CD4-positive, alpha-beta T cell (primary cell): ENCODE results near the gene DCDC1. TPM values are rescaled to one million over a fixed set of nuclear protein-coding genes. Genes with fewer than 3 reads are reported as not detected.

Experiments
- ATAC-seq: fragments of 200-7000 bp; cut with Tn5 transposase; one replicate; pipeline ENCODE4 v1.10.0; 2022; ENCODE audit warnings: mild to moderate bottlenecking; ENCODE audit not compliant: poor library complexity
- CTCF ChIA-PET: fragments of 350-600 bp; sonication (Branson Sonifier 250); formaldehyde crosslinking; loops from one replicate; lab custom pipeline; 2021; ENCODE audit warnings: antibody characterized with exemption, inconsistent platforms; lab: Charles Lee
- POLR2A ChIA-PET: fragments of 350-600 bp; sonication (Branson Sonifier 250); formaldehyde crosslinking; loops from one replicate; lab custom pipeline; 2021; ENCODE audit warnings: antibody characterized with exemption, inconsistent platforms; lab: Charles Lee
- DNase-seq, 14 experiments: peaks; one replicate each; pipeline ENCODE4 v3.0.0-alpha.2; 2013 to 2020; ENCODE audit warnings: mixed read lengths in 2 of 14
- H3K27ac ChIP-seq, 2 donors: one replicate each; pipeline versions ENCODE4 v1.5.1 to v1.7.0; 2013; ENCODE audit warnings: low read length in 2 of 2, low read depth in 1 of 2, mild to moderate bottlenecking in 1 of 2
- H3K27me3 ChIP-seq, 2 experiments: 1 replicate in 1 of 2; 2 replicates in 1 of 2; pipeline versions ENCODE4 v1.6.1 to v1.7.0; 2013; ENCODE audit warnings: low read length in 2 of 2, control low read depth in 1 of 2, mild to moderate bottlenecking in 1 of 2, moderate library complexity in 1 of 2; ENCODE audit not compliant: insufficient read depth in 2 of 2, control insufficient read depth in 1 of 2
- H3K36me3 ChIP-seq: one replicate; pipeline ENCODE4 v1.6.1; 2013; ENCODE audit warnings: low read length, control low read depth; ENCODE audit not compliant: insufficient read depth
- H3K4me1 ChIP-seq: one replicate; pipeline ENCODE4 v1.6.1; 2013; ENCODE audit warnings: low read length, control low read depth; ENCODE audit not compliant: insufficient read depth
- H3K4me3 ChIP-seq: one replicate; pipeline ENCODE4 v1.5.1; 2013; ENCODE audit warnings: mild to moderate bottlenecking, low read length, moderate library complexity
- H3K9me3 ChIP-seq, 2 experiments: 1 replicate in 1 of 2; 2 replicates in 1 of 2; pipeline versions ENCODE4 v1.6.1 to v1.7.0; 2013; ENCODE audit warnings: low read length in 2 of 2, mild to moderate bottlenecking in 2 of 2, control low read depth in 1 of 2, moderate library complexity in 1 of 2; ENCODE audit not compliant: control insufficient read depth in 1 of 2, insufficient read depth in 1 of 2
- H3K27ac Mint-ChIP-seq: one replicate; pipeline ENCODE4 v1.8.0; 2020; ENCODE audit warnings: mixed read lengths
- H3K27me3 Mint-ChIP-seq: one replicate; pipeline ENCODE4 v1.8.0; 2021; ENCODE audit warnings: mixed read lengths
- H3K36me3 Mint-ChIP-seq: one replicate; pipeline ENCODE4 v1.8.0; 2021; ENCODE audit warnings: low read depth, mixed read lengths
- H3K4me1 Mint-ChIP-seq: one replicate; pipeline ENCODE4 v1.8.0; 2021; ENCODE audit warnings: low read depth, mixed read lengths
- H3K4me3 Mint-ChIP-seq: one replicate; pipeline ENCODE4 v1.8.0; 2020; ENCODE audit warnings: mild to moderate bottlenecking, mixed read lengths
- H3K9me3 Mint-ChIP-seq: one replicate; pipeline ENCODE4 v1.8.0; 2020; ENCODE audit warnings: mixed read lengths
- intact Hi-C, 2 experiments: fragments of 100-400 bp; cut with DNase I in 1 of 2; cut with micrococcal nuclease in 1 of 2; formaldehyde crosslinking; loops; one replicate each; pipeline versions ENCODE4 v1.15.1 to v1.9.0; 2023 to 2025; cut with DNase I, micrococcal nuclease
- total RNA-seq, 174 experiments: library from RNA in 2 of 174; stranded (reverse) in 2 of 174; gene quantifications; one replicate each; pipeline ENCODE4 v1.2.3 and lab custom pipeline; 2021 to 2026
- TF ChIP-seq, protein P1 (sequence below): fragments of 200-600 bp; IDR thresholded peaks from one replicate; pipeline ENCODE4 v1.8.0; 2022; ENCODE audit warnings: antibody characterized with exemption, mild to moderate bottlenecking

DCDC1 gene
- total RNA-seq, 2 experiments from 2014 or later, result 0.11 TPM; not detected in 1

- no peak overlapping the region for H3K27ac Mint-ChIP-seq
- DNase-seq, result peak; percentile 1 to 53 (median 16)
Measured at GRCh38 chr11:31106968-31107576, 262.5 kb downstream of the DCDC1 start.

GRCh38 chr11:31106326-31106725, 263.2 kb downstream of the DCDC1 start:
- DNase-seq, result no peak
- intact Hi-C loops, result loop anchor here (5.0 to 10.0 kb wide), 4 partner anchors 766 to 1191 kb away; no protein-coding TSS in a partner anchor
- Histone ChIP-seq H3K4me3 (no peak overlapping the region), H3K9me3 (no peaks in the 10 kb centered on the region), H3K36me3 (no peaks in the 10 kb centered on the region), H3K27ac (no peak overlapping the region), H3K4me1 (no peaks in the 10 kb centered on the region), H3K27me3 (no peaks in the 10 kb centered on the region)
- H3K27me3 Mint-ChIP-seq, result no peaks in the 10 kb centered on the region
- no peaks in the 10 kb centered on the region for H3K4me1 Mint-ChIP-seq
- ChIA-PET CTCF (no interaction called here), POLR2A (no interaction called here)
- ATAC-seq, result no peak
- H3K4me3 Mint-ChIP-seq, result no peak overlapping the region
- TF ChIP-seq, protein P1, sequence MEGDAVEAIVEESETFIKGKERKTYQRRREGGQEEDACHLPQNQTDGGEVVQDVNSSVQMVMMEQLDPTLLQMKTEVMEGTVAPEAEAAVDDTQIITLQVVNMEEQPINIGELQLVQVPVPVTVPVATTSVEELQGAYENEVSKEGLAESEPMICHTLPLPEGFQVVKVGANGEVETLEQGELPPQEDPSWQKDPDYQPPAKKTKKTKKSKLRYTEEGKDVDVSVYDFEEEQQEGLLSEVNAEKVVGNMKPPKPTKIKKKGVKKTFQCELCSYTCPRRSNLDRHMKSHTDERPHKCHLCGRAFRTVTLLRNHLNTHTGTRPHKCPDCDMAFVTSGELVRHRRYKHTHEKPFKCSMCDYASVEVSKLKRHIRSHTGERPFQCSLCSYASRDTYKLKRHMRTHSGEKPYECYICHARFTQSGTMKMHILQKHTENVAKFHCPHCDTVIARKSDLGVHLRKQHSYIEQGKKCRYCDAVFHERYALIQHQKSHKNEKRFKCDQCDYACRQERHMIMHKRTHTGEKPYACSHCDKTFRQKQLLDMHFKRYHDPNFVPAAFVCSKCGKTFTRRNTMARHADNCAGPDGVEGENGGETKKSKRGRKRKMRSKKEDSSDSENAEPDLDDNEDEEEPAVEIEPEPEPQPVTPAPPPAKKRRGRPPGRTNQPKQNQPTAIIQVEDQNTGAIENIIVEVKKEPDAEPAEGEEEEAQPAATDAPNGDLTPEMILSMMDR, result no peak
- no peaks in the 10 kb centered on the region for H3K36me3 Mint-ChIP-seq
- H3K27ac Mint-ChIP-seq, result no peak overlapping the region
- no peaks in the 10 kb centered on the region for H3K9me3 Mint-ChIP-seq

More at GRCh38 chr11:31106968-31107576, 262.5 kb downstream of the DCDC1 start:
- H3K27me3 Mint-ChIP-seq, result no peaks in the 10 kb centered on the region
- ChIA-PET CTCF (no interaction called here), POLR2A (no interaction called here)
- TF ChIP-seq, protein P1, result no peak
- no peaks in the 10 kb centered on the region for H3K9me3 Mint-ChIP-seq
- Histone ChIP-seq H3K27me3 (no peaks in the 10 kb centered on the region), H3K27ac (no peak overlapping the region), H3K4me1 (no peaks in the 10 kb centered on the region), H3K4me3 (no peak overlapping the region), H3K9me3 (no peaks in the 10 kb centered on the region), H3K36me3 (no peaks in the 10 kb centered on the region)
- H3K36me3 Mint-ChIP-seq, result no peaks in the 10 kb centered on the region
- no peak overlapping the region for H3K4me3 Mint-ChIP-seq
- no peaks in the 10 kb centered on the region for H3K4me1 Mint-ChIP-seq
- ATAC-seq, result no peak
- intact Hi-C loops, result loop anchor here (5.0 to 10.0 kb wide), 4 partner anchors 765 to 1190 kb away; no protein-coding TSS in a partner anchor

- Mint-ChIP-seq H3K9me3 (no peaks in the 10 kb centered on the region), H3K27ac (no peak overlapping the region), H3K27me3 (no peaks in the 10 kb centered on the region), H3K4me1 (no peaks in the 10 kb centered on the region), H3K4me3 (no peak overlapping the region), H3K36me3 (no peaks in the 10 kb centered on the region)
- Histone ChIP-seq H3K27me3 (no peaks in the 10 kb centered on the region), H3K36me3 (no peaks in the 10 kb centered on the region), H3K4me1 (no peaks in the 10 kb centered on the region), H3K9me3 (no peaks in the 10 kb centered on the region), H3K27ac (no peak overlapping the region), H3K4me3 (no peak overlapping the region)
- ChIA-PET POLR2A (no interaction called here), CTCF (no interaction called here)
- DNase-seq (no peak), ATAC-seq (no peak)
- intact Hi-C loops, result loop anchor here in 1 of 2 experiments (10.0 kb wide), 1 partner anchor 902 kb away; no protein-coding TSS in a partner anchor
- TF ChIP-seq, protein P1, result no peak
Measured at GRCh38 chr11:31102875-31103274, 266.7 kb downstream of the DCDC1 start.
